HG03432 (cell line): ENCODE data around the gene CHCHD10.
"Not testable (repeated sequence)": the region's sequence is repeated elsewhere in the genome, so short reads cannot be mapped to it uniquely, and the experiment has no call there.

Experiments used
- ATAC-seq: cut with Tn5 transposase; IDR thresholded peaks from one replicate; pipeline ENCODE4 v1.9.1; 2021; ENCODE audit warnings: mild to moderate bottlenecking, moderate library complexity; ENCODE audit not compliant: unreplicated experiment

The CHCHD10 gene

DNA sequence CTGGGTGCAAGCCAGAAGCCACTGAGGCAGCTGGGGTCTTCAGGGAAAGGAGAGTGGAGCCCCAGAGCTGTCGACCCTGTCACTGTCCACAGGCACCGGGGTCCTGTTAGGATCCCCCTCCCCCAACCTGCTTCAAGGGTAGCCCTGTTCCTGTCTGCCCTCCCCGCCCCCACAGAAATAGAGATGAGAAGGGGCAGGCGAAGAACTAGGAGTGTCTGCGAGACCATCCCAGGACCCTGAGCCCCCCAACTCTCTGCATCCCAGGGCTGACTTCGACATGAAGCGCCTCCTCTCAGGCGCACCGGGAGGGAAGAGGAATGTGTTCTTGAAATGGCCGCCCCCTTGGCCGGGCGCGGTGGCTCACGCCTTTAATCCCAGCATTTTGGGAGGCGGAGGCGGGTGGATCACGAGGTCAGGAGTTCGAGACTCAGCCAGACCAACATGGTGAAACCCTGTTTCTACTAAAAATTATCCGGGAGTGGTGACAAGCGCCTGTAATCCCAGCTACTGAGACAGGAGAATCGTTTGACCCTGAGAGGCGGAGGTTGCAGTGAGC, 16.3 kb downstream of the CHCHD10 start:
- peak; percentile 13 for ATAC-seq

- peak; percentile 79 for ATAC-seq
These were observed 16.9 kb downstream of the CHCHD10 start, which contains the start of gene ZNF70 for GRCh38 chr22:23750714-23751440. Gene ZNF70 (minus strand): TSS chr22:23751112. CDS start chr22:23745140, 5,972 bp downstream.

DNA sequence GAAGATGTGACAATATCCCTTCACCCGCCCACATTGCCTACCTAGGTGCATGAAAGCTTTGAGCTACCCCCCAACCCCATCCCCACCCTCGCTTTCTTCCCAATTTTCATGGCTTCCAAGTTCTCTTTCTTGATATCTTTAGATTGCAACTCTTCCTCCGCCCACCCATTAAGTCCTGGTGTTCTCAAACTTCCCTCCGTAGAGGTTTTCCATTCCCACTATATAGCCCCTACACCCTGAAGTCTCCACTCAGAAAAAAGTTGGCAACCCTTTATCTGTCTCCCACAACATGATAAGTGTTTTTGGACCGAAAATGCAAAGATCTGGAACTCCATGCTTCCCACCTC, 17.4 kb downstream of the CHCHD10 start:
- ATAC-seq, result no peak

GRCh38 chr22:23749841-23750301, 17.9 kb downstream of the CHCHD10 start:
- ATAC-seq, result no peak

DNA sequence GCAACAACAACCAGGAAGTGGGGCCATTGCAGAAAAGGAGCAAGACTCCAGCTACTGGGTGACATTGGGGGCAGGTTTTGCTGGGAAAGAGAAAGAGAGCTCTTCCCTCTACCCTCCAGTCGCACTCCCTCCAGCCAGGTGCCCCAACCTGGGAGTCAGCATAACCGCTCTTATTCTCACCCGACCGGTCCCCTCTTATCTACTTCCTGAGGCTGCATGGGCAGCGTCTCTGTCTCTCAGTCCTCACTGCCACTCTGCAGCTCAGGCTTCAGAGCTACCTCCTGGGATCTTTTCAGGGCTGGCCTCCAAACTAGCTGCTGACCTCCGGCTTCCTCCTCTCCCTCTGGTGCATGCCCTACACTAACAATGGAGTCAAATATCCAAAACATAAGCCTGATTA, 22.0 kb downstream of the CHCHD10 start:
- ATAC-seq, result no peak

GRCh38 chr22:23744485-23744884, 23.3 kb downstream of the CHCHD10 start:
- no peak for ATAC-seq

GRCh38 chr22:23744001-23744400, 23.8 kb downstream of the CHCHD10 start:
- no peak for ATAC-seq

DNA sequence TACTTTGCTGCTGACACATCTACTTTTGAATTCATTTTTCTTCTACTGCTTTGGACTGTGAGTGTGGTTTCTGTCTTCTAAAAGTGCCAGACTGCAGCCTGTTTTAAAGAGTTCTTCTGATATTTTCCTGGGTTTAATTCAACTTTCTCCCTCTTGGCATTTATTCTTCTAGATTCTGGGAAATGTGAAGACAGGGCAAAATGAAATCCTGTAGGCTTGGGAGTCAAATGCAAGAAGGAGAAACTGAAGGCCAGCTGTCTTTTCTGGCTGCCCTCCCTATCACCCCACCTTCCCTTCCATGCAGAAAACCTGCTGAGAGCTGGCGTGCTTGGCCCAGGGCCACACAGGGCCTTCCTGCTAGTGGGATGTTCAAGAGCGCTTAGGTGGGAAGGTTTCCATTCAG, 24.5 kb downstream of the CHCHD10 start:
- ATAC-seq, result no peak

DNA sequence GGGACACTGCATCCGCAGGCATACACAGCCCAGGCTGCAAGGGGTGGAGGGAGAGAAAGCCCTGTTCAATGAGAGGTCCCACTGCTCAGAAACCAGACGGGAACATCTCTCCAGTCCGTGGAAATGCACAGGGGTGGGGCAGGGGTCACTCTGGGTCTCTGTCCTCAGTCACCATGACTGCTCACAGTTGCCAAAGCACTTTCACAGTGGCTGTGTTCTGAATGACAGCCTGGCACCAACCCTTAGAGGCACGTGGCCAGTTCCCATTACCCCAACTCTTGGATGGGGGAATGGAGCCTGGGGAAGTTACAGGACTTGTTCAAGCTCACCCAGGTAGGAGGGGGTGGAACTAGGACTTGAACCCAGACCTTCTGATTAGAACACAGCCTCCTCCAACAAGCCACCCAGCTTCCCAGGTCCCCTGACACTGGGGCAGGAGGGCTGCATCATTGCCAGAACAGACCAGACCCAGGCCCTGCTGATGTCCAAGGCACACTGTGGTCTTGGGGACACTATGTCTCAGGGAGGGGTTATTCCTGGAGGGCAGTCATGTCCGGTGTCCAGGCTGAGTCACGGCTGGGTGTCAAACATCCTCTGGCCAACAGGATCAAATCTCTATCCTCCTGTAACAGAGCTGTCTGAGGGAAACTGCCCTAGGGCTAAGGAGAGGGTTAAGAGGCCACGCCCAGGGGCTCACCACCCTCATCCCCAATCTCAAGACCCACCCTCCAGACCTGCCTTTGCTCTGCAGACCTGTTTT, 25.1 kb downstream of the CHCHD10 start:
- no peak for ATAC-seq

DNA sequence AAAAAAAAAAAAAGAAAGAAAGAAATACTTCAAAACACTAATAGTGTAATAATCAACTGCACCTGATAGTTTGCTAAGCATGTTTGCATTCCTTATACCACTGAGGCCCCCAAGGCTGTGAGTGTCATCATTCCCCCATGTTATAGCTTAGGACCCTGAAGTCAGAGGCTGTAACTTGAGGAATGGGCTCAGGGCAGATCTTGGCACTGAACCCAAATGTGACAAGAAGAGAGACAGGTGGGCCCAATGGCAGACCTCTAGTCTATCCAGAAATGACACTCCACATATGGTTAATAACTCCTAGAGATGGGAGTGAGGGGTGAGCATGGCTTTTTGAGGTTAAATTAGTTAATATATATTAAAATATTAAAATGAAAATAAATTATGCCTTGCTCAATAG, 30.1 kb downstream of the CHCHD10 start:
- no peak for ATAC-seq

DNA sequence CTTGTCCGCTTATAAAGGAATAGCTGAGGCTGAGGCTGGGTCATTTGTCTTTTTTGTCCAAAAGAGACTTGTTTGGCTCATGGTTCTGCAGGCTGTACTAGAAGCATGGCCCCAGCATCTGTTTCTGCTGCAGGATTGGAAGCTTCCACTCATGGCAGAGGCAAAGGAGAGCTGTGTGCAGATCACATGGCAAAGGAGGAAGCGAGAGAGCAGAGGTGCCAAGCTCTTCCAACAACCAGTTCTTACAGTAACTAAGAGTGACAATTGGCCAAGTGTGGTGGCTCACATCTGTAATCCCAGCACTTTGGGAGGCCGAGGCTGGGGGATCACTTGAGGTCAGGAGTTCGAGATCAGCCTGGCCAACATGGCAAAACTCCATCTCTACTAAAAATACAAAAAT, 39.7 kb downstream of the CHCHD10 start:
- not testable (repeated sequence) for ATAC-seq

- ATAC-seq, result no peak
These were observed 45.0 kb downstream of the CHCHD10 start for GRCh38 chr22:23722724-23723123.

DNA sequence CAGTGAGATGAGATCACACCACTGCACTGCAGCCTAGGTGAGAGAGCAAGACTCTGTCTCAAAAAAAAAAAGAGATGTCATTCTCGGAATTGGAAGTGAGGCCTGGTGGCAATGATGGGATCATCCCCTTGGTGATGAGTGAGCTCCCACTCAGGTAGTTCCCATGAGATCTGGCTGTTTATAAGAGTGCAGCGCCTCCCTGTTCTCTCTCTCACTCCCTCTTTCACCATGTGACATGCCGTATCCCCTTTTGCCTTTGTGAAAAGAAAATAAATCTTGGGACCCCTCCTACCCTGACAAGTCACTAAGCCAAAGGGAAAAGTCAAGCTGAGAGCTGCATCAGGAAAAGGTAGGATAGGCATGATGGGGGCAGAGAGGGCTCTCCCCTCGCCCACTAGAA, 45.6 kb downstream of the CHCHD10 start:
- ATAC-seq, result no peak

DNA sequence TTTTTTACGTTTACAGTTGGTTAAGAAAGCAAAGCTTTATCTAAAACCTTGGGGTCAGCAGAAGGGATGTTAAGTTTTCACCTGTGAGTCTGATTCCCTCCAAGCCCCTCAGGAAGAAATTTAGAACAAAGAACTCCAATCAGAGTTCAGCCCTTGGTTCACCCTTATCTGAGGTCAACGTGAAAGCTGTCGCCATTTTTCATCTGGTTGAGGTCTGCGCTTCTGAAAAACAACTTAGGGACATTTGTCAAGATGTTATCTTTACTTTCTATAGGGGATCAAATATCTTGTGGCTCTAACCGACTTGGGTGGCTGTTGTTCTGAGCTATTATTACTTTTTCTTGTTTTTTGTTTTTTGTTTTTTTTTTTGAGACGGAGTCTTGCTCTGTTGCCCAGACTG, 46.9 kb downstream of the CHCHD10 start:
- ATAC-seq, result no peak

DNA sequence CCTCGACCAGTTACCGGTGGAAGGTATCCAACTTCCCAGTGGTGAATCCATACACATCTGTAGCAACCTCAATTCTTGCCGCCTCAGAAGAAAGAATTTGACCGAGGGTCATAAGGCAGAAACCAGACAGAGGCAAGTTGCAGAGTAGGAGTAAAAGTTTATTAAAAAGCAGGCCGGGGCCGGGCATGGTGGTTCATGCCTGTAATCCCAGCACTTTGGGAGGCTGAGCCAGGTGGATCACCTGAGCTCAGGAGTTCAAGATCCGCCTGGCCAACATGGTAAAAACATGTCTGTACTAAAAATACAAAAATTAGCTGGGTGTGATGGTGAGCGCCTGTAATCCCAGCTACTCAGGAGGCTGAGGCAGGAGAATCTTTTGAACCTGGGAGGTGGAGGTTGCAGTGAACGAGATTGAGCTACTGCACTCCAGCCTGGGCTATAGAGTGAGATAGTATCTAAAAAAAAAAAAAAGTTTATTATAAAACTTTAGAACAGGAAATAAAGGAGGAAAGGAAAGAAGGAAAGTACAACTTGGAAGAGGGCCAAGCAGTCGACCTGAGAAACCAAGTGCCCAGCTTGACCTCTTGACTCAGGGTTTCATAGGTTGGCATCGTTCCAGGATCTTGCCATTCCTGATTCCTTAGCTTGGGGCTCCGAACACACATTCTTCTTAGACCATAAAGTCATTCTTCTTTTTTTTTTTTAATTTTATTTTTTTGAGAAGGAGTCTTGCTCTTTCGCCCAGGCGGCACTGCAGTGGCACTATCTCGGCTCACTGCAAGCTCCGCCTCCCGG, 49.2 kb downstream of the CHCHD10 start:
- ATAC-seq, result no peak

GRCh38 chr22:23716811-23717801, 50.7 kb downstream of the CHCHD10 start:
- peak; percentile 92 for ATAC-seq
